Measurements from ENCODE around the gene NRIP3.

The NRIP3 gene

DNA sequence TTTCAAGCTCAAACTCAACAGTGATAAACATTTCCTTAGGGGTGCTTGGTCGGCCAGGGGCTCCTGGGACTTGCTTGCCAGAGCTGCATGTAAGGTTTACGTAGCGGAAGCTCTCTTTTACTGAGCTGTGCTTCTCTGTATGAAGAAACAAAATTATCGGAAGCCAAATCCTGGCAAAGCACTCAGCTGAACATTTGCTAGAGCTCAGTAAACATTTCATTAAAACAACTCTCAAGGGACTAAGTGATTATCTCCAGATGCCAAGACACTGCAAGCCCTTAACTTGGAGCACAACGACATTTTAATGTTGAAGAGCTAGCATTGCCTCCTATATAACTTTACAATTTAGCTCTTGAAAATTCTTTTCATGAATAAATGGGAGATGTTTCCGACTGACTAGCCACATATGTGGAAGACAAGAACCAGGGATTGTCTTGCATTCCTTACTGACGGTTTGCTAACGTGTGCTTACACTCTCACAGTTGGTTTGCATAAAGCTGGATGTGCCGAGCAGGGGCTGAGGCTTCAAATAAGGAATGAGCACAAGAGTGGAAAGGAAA is 44.2 kb upstream of the NRIP3 start:
- Histone ChIP-seq H3K9me2 (replicated peaks; ENCODE audit: control insufficient read depth, low read length) (no peaks in the 10 kb centered on the region), H3K27ac (ENCODE audit: low read depth, low read length) (no peak overlapping the region), H3K4me2 (ENCODE audit: low read length) (no peak overlapping the region), H3K79me2 (ENCODE audit: control insufficient read depth, low read length) (no peaks in the 10 kb centered on the region), H4K20me1 (ENCODE audit: control insufficient read depth, insufficient read depth, low read depth, low read length) (no peaks in the 10 kb centered on the region), H3K36me3 (ENCODE audit: control insufficient read depth, low read length) (no peaks in the 10 kb centered on the region), H3F3A (ENCODE audit: control insufficient read depth, insufficient read depth) (no peaks in the 10 kb centered on the region), H3K4me3 (ENCODE audit: low read length) (no peak overlapping the region), H3K9me3 (ENCODE audit: control insufficient read depth, insufficient read depth, low read length) (no peaks in the 10 kb centered on the region), H3K27me3 (ENCODE audit: control insufficient read depth, low read length) (peaks cover 10% of the 10 kb centered on the region; the same call in 1 of the 2 replicates), H3K4me1 (ENCODE audit: control insufficient read depth, low read length) (no peaks in the 10 kb centered on the region)
- TF ChIP-seq CTCF (IDR thresholded peaks at IDR 0.05; ENCODE audit: low read depth, low read length, poor library complexity, severe bottlenecking) = no peak
- no peak for TF ChIP-seq EZH2phosphoT487 (IDR thresholded peaks at IDR 0.05; ENCODE audit: borderline replicate concordance, low read length)

- no peak for TF ChIP-seq CTCF (IDR thresholded peaks at IDR 0.05; ENCODE audit: low read depth, low read length, poor library complexity, severe bottlenecking)
- no peak for TF ChIP-seq EZH2phosphoT487 (IDR thresholded peaks at IDR 0.05; ENCODE audit: borderline replicate concordance, low read length)
- H3K4me2 ChIP-seq (ENCODE audit: low read length) = no peak overlapping the region
- no peak overlapping the region for H3K4me3 ChIP-seq (ENCODE audit: low read length)
- no peaks in the 10 kb centered on the region for H4K20me1 ChIP-seq (ENCODE audit: control insufficient read depth, insufficient read depth, low read depth, low read length)
- no peak overlapping the region for H3K27ac ChIP-seq (ENCODE audit: low read depth, low read length)
- H3K79me2 ChIP-seq (ENCODE audit: control insufficient read depth, low read length) = no peaks in the 10 kb centered on the region
- no peaks in the 10 kb centered on the region for H3F3A ChIP-seq (ENCODE audit: control insufficient read depth, insufficient read depth)
- no peaks in the 10 kb centered on the region for H3K9me2 ChIP-seq (replicated peaks; ENCODE audit: control insufficient read depth, low read length)
- no peaks in the 10 kb centered on the region for H3K4me1 ChIP-seq (ENCODE audit: control insufficient read depth, low read length)
- H3K27me3 ChIP-seq (ENCODE audit: control insufficient read depth, low read length) = peaks cover 11% of the 10 kb centered on the region; the same call in 1 of the 2 replicates
- H3K9me3 ChIP-seq (ENCODE audit: control insufficient read depth, insufficient read depth, low read length) = no peaks in the 10 kb centered on the region
- H3K36me3 ChIP-seq (ENCODE audit: control insufficient read depth, low read length) = no peaks in the 10 kb centered on the region
Measured at GRCh38 chr11:9046481-9046880, 42.7 kb upstream of the NRIP3 start.

- H3K9me3 ChIP-seq (ENCODE audit: control insufficient read depth, insufficient read depth, low read length) = no peaks in the 10 kb centered on the region
- peaks cover 23% of the 10 kb centered on the region for H3K27me3 ChIP-seq (ENCODE audit: control insufficient read depth, low read length)
- no peaks in the 10 kb centered on the region for H3K36me3 ChIP-seq (ENCODE audit: control insufficient read depth, low read length)
- no peaks in the 10 kb centered on the region for H3F3A ChIP-seq (ENCODE audit: control insufficient read depth, insufficient read depth)
- no peak overlapping the region for H3K4me3 ChIP-seq (ENCODE audit: low read length)
- no peak overlapping the region for H3K4me2 ChIP-seq (ENCODE audit: low read length)
- no peaks in the 10 kb centered on the region for H4K20me1 ChIP-seq (ENCODE audit: control insufficient read depth, insufficient read depth, low read depth, low read length)
- H3K4me1 ChIP-seq (ENCODE audit: control insufficient read depth, low read length) = no peaks in the 10 kb centered on the region
- no peak overlapping the region for H3K27ac ChIP-seq (ENCODE audit: low read depth, low read length)
- no peaks in the 10 kb centered on the region for H3K79me2 ChIP-seq (ENCODE audit: control insufficient read depth, low read length)
- TF ChIP-seq EZH2phosphoT487 (IDR thresholded peaks at IDR 0.05; ENCODE audit: borderline replicate concordance, low read length) (no peak), CTCF (IDR thresholded peaks at IDR 0.05; ENCODE audit: low read depth, low read length, poor library complexity, severe bottlenecking) (no peak)
- H3K9me2 ChIP-seq (replicated peaks; ENCODE audit: control insufficient read depth, low read length) = no peaks in the 10 kb centered on the region
Measured at GRCh38 chr11:9042488-9042887, 38.7 kb upstream of the NRIP3 start.

Measured in DOHH2 (cell line).